GF-D8 (cell line): ENCODE measurements around the gene NTRK3.
"Not testable (repeated sequence)": the region's sequence is repeated elsewhere in the genome, so short reads cannot be mapped to it uniquely, and the experiment has no call there.

Source experiments
- DNase-seq: peaks from one replicate; lab custom pipeline; 2025; lab: John Stamatoyannopoulos, UW

NTRK3 gene

GRCh38 chr15:88073391-88073691 lies 183.2 kb downstream of the NTRK3 start:
- DNase-seq: no peak

GRCh38 chr15:88072598-88073390 lies 183.7 kb downstream of the NTRK3 start:
- DNase-seq: no peak

GRCh38 chr15:88072133-88072532 lies 184.4 kb downstream of the NTRK3 start:
- DNase-seq: not testable (repeated sequence)

GRCh38 chr15:88071141-88071540 lies 185.4 kb downstream of the NTRK3 start:
- no peak for DNase-seq

DNA sequence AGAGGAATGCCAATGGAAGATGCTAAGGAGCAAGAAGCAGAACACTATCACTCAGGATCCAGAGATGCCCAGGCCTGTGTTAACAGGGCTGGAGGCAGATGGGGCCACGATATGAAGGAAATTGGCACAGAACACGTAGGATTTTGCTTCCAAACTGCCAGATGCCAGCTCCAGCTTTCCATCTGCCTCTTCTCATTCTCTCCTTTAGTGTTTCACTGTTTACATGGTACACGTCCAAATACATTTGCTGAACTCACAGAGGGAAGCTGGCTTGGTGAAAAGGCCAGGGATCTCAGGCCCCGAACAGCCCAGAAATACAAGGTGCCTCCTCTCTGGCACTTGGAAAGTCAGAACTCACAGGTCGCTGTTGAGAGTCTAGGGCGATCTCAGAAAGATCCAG lies 187.0 kb downstream of the NTRK3 start:
- DNase-seq: no peak

DNA sequence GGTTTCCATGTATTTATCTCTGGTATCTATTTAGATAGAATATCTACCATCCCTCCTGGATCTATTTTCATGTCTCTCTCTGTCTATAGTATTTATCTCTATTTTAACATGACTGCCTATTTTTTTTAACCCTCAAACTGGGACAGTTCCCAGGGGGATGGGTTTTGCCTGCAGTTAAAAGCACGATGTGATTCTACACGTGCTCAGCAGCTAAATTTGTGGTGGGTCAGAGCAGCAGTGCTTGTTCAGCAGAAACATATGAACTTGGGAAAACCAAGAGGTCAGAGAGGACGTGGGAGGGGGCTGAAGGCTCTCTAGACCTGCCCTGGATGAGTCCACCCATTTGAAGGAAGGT lies 189.2 kb downstream of the NTRK3 start:
- no peak for DNase-seq

- DNase-seq: no peak
These were observed 189.8 kb downstream of the NTRK3 start for GRCh38 chr15:88066636-88067330.

DNA sequence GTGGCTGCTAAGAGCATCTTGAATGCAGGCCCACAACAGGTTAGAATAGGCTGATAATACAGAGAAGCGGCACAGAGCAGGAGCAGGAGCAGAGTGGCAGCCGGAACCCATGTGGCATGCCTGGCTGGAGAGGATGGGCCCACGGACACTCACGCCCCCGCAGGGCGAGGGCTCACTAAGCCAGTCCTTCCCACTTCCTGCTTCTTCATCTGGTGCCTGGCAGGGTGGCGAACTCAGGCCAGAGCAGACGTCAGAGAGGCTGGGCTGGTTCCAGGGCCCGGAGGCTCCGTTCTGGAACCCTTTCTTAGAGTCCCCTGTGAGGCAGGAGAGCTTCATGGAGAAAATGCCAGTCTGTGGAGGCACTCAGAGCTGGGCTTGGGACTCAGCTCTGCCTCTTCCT lies 195.1 kb downstream of the NTRK3 start:
- no peak for DNase-seq

DNA sequence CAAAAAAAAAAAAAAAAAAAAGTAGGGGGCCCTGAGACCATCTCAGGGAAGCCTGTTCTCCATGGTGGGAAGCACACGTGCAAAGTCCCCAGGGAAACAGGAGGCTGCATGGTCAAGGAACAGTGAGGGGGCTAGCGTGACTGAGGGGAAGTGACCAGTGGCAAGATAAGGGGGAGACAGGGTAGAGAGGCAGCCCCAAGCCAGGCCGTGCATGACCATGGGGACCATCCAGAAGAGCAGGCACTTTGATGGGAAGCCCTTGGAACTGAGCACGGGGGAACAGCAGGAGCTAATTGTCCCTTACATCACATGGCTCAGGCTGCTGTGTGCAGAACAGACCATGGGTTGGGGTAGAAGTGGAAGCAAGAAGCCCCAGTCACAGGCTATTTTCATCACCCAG lies 196.2 kb downstream of the NTRK3 start:
- DNase-seq: no peak

- no peak for DNase-seq
These were observed 198.7 kb downstream of the NTRK3 start for GRCh38 chr15:88057836-88058235.

DNA sequence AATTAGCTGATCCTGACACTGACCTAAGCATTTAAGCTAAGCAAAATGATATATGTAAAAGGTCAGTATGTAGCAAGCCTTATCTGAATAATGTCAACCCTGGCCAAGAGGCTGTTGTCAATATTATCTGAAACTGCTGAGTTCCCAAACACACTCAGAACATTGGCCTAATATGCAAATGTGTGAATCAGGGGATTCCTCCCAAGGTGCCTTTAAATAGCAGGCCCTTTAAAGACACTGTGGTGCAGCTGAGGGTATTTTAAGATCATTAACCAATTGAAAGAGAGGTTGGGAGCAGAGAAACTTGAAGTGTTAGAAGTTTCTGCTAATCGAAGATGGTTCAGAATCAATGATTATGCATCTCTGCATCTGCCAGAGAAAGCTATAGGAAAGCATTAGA lies 207.0 kb downstream of the NTRK3 start:
- no peak for DNase-seq

GRCh38 chr15:88048755-88049154 lies 207.8 kb downstream of the NTRK3 start:
- DNase-seq: no peak

DNA sequence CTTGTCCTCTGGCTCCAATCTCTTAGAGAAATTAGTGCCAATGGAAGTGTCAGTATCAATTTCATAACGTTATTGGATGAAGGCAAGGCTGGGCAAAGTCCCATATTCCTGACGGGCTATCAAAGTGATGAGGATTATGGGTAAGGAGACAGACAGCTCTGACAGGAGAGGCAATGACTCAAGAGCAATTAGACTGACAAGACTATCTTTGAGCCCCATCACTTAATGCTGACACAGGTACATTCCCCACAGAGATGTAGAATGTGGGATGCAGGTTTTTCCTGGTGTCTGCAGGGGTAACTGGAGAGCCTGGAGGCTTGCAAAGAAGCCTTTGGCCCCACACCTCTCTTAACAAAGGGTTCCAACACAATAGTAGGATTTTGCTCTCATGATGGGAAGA lies 208.3 kb downstream of the NTRK3 start:
- no peak for DNase-seq

DNA sequence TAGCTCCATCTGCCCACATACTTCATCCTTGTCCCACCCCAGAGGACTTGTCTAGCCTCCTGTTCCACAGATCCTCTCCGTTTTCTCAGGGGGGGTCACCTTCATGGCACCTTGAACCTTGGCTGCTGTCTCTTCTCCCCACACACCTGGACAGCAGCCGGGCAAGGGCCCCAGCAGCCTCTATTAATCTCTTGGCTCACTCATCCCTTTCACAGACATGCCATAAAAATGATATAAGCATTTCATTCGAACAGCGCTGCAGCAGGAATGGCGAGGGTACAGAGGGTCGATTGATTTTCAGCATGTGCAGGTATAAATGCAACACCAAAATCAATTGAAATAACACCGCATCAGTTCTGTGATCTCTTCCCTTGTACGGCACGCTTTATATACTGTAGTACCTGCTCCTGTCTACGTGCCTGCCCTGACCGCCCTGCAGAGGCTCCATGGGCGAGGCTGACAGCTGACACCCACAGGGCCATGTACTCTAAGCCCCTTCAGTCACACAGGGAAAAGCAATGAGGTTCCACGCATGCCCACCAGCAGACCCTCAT lies 209.9 kb downstream of the NTRK3 start:
- no peak for DNase-seq

GRCh38 chr15:88043396-88043795 lies 213.1 kb downstream of the NTRK3 start:
- DNase-seq: no peak

- no peak for DNase-seq
These were observed 214.5 kb downstream of the NTRK3 start for GRCh38 chr15:88042047-88042446.

- no peak for DNase-seq
These were observed 216.0 kb downstream of the NTRK3 start for GRCh38 chr15:88040516-88040915.

- no peak for DNase-seq
These were observed 218.3 kb downstream of the NTRK3 start for GRCh38 chr15:88038261-88038660.

DNA sequence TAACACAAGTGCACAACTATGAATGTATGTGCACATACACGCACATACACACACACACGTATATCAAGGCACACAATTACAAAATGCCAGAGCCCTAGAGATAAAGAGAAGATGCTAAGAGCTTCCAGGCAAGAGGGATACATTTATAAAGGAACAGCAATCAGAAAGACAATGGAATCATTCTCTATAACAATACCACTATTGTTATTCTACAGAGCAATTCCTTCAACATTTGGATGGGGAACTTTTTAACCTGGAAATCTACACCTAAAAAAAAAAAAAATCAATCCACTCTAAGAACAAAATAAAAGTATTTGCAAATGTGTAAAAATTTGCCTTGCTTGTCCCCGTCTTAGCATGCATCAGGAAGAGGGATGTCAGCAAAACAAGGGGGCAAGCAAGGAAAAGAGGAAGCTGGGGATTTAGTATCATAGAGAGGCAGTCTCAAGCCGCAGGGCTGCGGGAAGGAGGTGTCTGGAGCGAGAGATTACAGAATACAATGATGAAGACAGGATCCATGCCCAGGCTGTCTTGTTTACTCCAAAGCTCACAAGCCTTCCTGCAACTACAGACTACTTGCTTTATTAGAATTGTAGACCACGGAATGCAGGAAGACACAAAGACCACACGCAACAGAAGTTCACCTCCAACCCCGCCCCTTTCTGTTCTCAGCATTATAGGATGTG lies 220.2 kb downstream of the NTRK3 start:
- no peak for DNase-seq

- no peak for DNase-seq
These were observed 221.2 kb downstream of the NTRK3 start for GRCh38 chr15:88035381-88035780.

DNA sequence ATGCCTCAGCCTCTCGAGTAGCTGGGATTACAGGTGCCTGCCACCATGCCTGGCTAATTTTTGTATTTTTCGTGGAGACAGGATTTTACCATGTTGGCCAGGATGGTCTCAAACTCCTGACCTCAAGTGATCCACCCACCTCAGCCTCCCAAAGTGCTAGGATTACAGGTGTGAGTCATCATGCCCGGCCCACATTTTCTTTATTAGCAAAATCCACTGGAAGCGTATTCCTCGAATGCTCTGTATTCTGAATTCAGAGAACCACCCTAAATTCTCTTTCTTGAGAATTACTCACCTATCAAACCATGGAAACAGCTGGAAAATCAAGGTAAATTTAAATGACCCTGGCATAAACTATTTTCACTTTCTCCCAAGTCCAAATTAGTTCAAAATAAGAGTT lies 223.1 kb downstream of the NTRK3 start:
- DNase-seq: not testable (repeated sequence)

GRCh38 chr15:88032787-88033186 lies 223.8 kb downstream of the NTRK3 start:
- DNase-seq: no peak

GRCh38 chr15:88031461-88031860 lies 225.1 kb downstream of the NTRK3 start:
- no peak for DNase-seq
